GM18873 (cell line): ENCODE data around the gene YAP1.
"Not testable (repeated sequence)": the region's sequence is repeated elsewhere in the genome, so short reads cannot be mapped to it uniquely, and the experiment has no call there.

Source experiments
- ATAC-seq: cut with Tn5 transposase; IDR thresholded peaks from one replicate; pipeline ENCODE4 v1.9.1; 2021; ENCODE audit warnings: mild to moderate bottlenecking, moderate library complexity, moderate number of reproducible peaks; ENCODE audit not compliant: unreplicated experiment, low FRiP score

The YAP1 gene

GRCh38 chr11:102234779-102235439 lies 124.7 kb downstream of the YAP1 start:
- ATAC-seq, result no peak

DNA sequence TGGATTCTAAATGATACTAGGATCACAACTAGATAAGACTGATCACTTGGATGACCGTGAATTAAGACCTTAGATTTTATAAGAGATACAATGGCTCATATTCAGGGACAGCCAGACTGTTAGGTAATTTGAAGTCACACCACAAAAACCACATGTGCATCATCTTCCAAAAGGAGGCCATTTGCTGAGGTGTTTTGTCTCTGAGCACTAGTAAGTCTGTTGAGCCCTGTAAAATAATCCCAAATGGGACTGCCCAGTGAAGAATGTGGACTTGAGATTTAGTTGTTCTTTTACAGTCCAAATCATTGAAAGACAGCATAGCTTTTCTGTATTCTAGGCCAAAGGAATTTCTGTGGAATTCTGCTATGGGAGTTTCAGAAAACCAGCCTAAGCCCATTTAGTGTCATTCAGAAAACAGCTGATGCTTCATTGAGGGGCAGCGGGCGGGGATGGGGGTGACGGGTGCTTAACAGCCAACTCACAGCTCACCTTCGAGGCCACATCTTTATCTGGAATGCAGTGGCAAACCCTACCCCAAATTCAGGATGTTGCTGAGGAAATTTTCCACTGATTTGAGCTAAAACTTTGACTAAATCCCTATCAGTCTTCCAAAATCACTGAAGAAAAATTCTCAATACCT lies 127.0 kb downstream of the YAP1 start:
- ATAC-seq, result no peak

DNA sequence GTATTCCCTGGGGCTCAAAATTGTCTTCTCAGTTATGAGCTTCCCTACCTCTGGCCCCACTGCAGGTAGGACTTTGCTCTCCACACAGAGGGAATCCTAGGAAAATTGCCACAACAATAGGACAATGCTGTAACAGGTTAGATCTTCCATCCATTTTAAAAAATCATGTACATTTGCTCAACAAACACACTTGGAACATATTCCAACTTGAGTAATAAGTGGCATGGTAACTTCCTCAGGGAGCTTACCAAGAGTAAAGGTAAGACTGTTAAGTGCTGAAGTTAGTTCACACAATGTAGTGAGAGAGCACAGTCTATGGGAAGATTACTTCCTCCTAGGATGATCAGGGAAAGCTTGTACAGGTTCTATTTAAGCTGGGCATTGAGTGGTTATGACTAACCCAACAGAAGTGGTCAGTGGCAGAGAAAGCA lies 128.2 kb downstream of the YAP1 start:
- no peak for ATAC-seq

DNA sequence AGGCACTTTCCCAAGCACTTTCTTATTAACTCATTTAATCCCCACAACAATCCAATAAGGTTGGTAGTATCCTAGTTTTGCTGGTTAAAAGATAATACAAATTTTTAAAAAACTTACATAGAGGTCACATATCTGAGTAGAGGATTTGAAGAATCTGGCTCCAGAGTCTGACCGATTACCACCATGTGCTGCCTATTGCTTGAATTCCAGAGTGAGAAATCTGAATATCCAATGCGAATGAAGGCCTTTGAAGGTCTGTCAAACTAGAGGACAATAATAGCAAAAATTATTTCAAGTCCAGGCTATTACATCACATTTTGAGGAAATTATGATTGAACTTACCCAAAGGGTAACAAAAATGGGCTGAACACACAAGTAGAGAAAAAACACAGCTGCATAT lies 129.2 kb downstream of the YAP1 start:
- ATAC-seq, result no peak

DNA sequence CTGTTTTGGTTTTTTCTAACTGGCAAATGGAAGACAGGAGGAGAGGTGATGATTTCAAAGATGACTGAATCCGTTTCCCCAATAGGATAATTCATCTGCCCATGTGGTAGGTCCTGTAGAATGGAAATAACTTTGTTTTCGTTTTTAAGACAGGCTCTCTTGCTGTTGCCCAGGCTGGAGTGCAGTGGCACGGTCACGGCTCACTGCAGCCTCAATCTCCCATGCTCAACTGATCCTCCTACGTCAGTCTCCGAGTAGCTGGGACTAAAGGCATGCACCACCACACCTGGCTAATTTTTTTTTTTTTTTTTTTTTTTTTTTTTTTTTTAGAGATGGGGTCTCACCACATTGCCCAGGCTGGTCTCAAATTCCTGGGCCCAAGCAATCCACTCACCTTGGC lies 129.7 kb downstream of the YAP1 start:
- no peak for ATAC-seq

- peak; percentile 58 for ATAC-seq
These were observed 130.3 kb downstream of the YAP1 start for GRCh38 chr11:102240502-102240901.

DNA sequence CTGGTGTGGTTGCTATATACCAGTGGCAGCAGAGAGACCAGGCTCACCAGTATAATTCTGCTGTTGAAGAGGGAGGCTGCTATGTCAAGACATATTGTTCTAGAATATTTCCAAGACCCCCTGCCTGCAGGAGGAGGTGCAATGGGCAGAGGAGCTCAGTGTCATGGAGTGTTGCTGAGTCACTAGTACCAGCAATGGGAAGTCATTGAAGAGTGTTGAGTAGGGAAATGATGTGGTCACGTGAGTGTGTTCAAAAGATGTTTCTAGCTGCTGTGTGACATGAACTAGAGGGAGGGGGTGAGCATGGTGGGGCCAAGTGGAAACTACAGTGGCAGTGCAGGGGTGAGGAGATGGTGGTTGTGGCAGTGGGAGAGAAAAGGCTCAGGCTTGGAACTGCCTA lies 130.8 kb downstream of the YAP1 start:
- ATAC-seq, result no peak

DNA sequence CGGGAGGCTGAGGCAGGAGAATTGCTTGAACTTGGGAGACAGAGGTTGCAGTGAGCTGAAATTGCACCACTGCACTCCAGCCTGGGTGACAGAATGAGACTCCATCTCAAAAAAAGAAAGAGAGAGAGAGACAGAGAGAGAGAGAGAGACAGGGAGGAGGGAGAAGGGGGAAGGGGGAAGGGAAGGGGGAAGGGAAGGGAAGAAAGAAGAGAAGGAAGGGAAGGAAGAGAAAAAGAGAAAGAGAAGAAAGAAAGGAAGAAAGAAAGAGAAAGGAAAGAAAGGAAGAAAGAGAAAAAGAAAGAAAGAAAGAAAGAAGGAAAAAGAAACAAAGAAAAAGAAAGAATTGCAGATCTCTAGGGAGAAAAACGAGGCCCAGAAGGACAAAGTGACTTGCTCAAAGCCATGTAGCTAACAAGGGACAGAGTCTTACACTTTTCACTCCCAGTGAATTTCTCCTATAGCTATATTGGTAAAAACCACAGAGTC lies 133.2 kb downstream of the YAP1 start:
- ATAC-seq, result no peak

GRCh38 chr11:102244681-102245409 lies 134.6 kb downstream of the YAP1 start:
- ATAC-seq, result no peak

DNA sequence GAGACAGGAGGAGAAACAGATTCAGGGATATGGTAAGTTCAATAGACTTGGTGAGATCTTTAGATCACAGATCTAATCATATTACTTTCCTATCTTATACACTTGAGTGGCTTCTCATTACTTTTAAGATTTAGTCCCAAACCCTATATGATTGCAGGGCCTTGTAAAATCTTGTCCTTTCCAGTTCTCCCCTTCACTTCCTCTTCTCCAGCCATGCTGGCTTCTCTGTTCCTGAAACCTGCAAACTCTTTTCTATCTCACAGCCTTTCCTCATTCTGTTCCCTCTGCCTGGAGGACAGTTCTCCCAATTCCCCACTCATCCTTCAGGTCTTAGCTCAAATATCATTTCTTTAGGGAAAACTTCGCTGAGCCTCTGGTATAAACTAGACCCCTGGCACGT lies 141.2 kb downstream of the YAP1 start:
- ATAC-seq, result no peak

- no peak for ATAC-seq
These were observed 142.2 kb downstream of the YAP1 start for GRCh38 chr11:102252339-102252891.

- ATAC-seq, result no peak
These were observed 142.9 kb downstream of the YAP1 start for GRCh38 chr11:102253020-102253715.

- no peak for ATAC-seq
These were observed 143.8 kb downstream of the YAP1 start for GRCh38 chr11:102254047-102254446.

- ATAC-seq, result no peak
These were observed 146.0 kb downstream of the YAP1 start for GRCh38 chr11:102256251-102256650.

DNA sequence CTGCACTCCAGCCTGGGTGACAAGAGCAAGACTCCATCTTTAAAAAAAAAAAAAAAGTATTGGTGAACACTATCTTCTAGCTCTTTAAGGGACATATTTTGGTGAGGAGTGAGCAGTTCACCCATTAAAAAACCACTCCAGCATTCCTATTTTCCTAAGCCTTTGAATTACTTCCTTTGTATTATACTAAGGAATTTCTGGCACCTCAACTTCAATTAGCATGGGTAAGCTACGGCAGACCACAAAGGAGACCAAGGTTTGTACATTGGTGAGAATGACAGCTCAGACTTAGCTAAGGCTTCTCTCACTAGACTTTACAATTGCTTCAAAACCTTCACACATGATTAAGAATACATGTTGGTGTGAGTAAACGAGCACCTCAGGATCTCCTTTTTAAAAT lies 150.0 kb downstream of the YAP1 start:
- no peak for ATAC-seq

DNA sequence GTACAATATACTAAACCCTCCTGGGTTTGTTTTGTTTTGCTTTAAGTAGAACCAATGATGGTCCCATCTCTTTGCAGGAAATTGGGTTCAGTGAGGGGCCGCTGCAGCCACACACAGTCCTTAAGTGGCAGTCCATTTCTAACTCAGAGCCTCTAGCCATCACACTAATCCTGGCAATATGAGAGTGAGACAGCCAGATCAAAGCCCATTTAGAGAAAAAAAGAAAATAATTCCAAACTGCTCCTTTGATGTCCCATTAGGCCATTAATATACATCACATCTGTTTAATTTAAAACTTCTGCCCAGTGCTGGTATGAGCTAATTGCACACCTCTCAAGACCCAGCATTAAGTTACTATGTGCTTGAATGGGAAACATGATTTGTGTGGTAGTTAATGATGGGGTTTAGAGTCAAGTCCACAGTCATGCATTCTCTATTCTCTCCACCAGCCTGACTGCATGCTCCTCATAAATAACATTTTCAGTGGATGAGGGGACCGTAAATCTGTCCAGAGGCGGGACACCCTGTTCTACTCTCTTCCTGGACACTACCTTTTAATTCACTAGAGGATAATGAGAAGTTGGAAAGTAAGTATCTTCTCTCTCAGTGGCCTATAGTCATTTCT lies 153.2 kb downstream of the YAP1 start:
- no peak for ATAC-seq

GRCh38 chr11:102264704-102265103 lies 154.5 kb downstream of the YAP1 start:
- not testable (repeated sequence) for ATAC-seq

DNA sequence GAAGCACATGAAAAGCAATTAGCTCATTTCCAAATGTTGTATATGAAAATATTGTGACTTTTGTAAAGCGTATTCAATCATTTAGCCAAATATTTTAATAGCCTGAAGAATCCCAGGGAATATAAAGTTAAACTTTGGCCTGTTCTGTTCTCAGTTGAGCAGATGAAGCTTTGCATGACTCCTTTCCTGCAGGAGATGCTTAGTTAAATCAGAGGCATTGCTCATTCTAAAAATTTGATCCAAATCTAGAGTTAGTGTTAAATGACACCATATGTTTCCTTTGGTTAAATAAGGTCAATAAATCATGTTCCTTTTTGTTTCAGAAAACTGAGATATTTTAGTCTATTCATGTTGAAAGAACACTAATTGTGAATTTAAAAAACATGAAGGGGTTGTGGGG lies 155.9 kb downstream of the YAP1 start:
- no peak for ATAC-seq

DNA sequence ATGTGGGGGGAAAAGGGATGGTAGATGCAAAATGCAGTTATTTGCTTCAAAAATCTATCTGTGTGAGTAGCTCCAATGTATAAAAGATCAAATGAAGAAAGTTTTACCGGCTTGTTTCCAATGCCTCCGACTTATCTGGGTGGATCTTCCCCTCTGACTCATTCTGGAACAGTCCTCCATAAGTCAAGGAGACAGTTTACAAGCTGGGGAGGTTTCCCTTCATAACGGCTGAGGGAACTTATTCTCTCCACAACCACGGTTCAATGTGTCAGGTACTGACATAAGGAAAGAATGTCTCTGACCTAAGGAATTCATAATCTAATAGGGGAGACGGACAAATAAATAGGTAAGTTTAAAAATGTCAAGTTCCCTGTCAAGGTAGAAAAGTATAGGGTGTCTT lies 157.4 kb downstream of the YAP1 start:
- ATAC-seq, result no peak
